Pancreas (tissue), 10 donors: ENCODE results near the gene SPRED1. TPM values are rescaled to one million over a fixed set of nuclear protein-coding genes. Genes with fewer than 3 reads are reported as not detected.
"Not testable (repeated sequence)": the region's sequence is repeated elsewhere in the genome, so short reads cannot be mapped to it uniquely, and the experiment has no call there.

Experiments used
- ATAC-seq, 4 donors: fragments of 200-7000 bp; cut with Tn5 transposase; one replicate each; pipeline versions ENCODE4 v1.8.0 to v1.9.1; 2020; ENCODE audit warnings: mild to moderate bottlenecking in 4 of 4, moderate library complexity in 4 of 4
- DNase-seq, 6 donors: peaks; one replicate each; pipeline ENCODE4 v3.0.0-alpha.2; 2020
- FAIRE-seq: peaks from 2 replicates; lab custom pipeline; 2012; peaks lifted over from hg19 to GRCh38; lab: Jason Lieb, UNC
- H3K27ac ChIP-seq, 4 donors: fragments of 200-600 bp; sonication (generic); 1 replicate in 3 of 4; 2 replicates in 1 of 4; pipeline versions ENCODE4 v1.5.0 to v1.8.0; 2020
- H3K27me3 ChIP-seq, 4 donors: fragments of 200-600 bp; one replicate each; pipeline ENCODE4 v1.8.0; 2021
- H3K36me3 ChIP-seq, 3 donors: fragments of 200-600 bp; sonication (generic) in 1 of 3; one replicate each; pipeline versions ENCODE4 v1.5.0 to v1.8.0; 2020 to 2021
- H3K4me1 ChIP-seq, 3 donors: fragments of 200-600 bp; one replicate each; pipeline ENCODE4 v1.8.0; 2021
- H3K4me3 ChIP-seq, 4 donors: fragments of 200-600 bp; sonication (generic) in 2 of 4; one replicate each; pipeline versions ENCODE4 v1.5.0 to v1.8.0; 2020 to 2021
- H3K9me3 ChIP-seq, 4 donors: fragments of 200-600 bp; one replicate each; pipeline ENCODE4 v1.8.0; 2021
- CTCF ChIP-seq, 4 donors: fragments of 200-600 bp; sonication (generic) in 3 of 4; IDR thresholded peaks; one replicate each; pipeline versions ENCODE4 v1.5.0 to v1.8.0; 2021; ENCODE audit warnings: antibody characterized with exemption in 4 of 4
- WGBS, 2 donors: extraction: QIAGEN DNeasy Blood & Tissue Kit; methylation state at CpG; one replicate each; pipeline ENCODE4 v1.1.7; 2013; 5-methylcytosine and 5-hydroxymethylcytosine counted together
- intact Hi-C, 3 donors: fragments of 100-400 bp; cut with DNase I; formaldehyde crosslinking; loops; one replicate each; pipeline versions ENCODE4 v1.11.1 to v1.14.2; 2022
- polyA plus RNA-seq, 2 donors: library from polyadenylated mRNA; stranded (reverse); fragments of 200-250 nt; gene quantifications; one replicate each; pipeline ENCODE4 v1.2.3, GENCODE V29; 2013
- total RNA-seq, 6 donors: library from RNA; stranded (reverse); fragmentation: NEBNext Ultra II Directional in 4 of 6; extraction: Animal tissue kit (Norgen Biotek cat#: 25700) in 4 of 6; gene quantifications; one replicate each; pipeline versions ENCODE4 v1.2.1 to v1.2.4, GENCODE V29; 2021 to 2023
- donor health status: healthy with polysubstance abuse.
- donor health status: DM: no; HTN: no; CAD: no; lungs with moderate emphysema.
- donor health status: DM: no; HTN: no; CAD: no.
- donor health status: control.
- donor health status: control.
- donor health status: Bipolar disorder and iron deficiency.
- donor health status: DM: yes; HTN: yes; CAD: no.
- donor health status: DM: no; HTN: no; CAD: no.
- donor health status: DM: no; HTN: no; CAD: no.
- donor health status: DM: yes; HTN: yes; CAD: no.

The SPRED1 gene
- total and polyA plus RNA-seq, 8 donors = 2.5 to 19.2 (median 6.5) TPM

- H3K36me3 ChIP-seq = no peaks in the 10 kb centered on the region
- ATAC-seq (no peak), FAIRE-seq (no peak), DNase-seq (no peak)
- WGBS, 2 donors = 93 to 95% methylated on average over 1 of the region's 1 CpG
- H3K9me3 ChIP-seq = no peaks in the 10 kb centered on the region
- H3K4me3 ChIP-seq = no peak overlapping the region
- intact Hi-C loops = no loop called here
- peaks cover 0 to 6% (median 0%) of the 10 kb centered on the region in 3 donors for H3K4me1 ChIP-seq
- H3K27me3 ChIP-seq = no peaks in the 10 kb centered on the region
- no peak for TF ChIP-seq CTCF (IDR thresholded peaks at IDR 0.05)
- H3K27ac ChIP-seq = no peak overlapping the region
Measured at GRCh38 chr15:38228618-38229017, 24.0 kb upstream of the SPRED1 start.

- DNase-seq (no peak), FAIRE-seq (no peak), ATAC-seq (no peak)
- WGBS, 2 donors = 86 to 90% methylated on average over 3 of the region's 3 CpGs
- intact Hi-C loops = no loop called here
- H3K4me3 ChIP-seq = no peak overlapping the region
- no peaks in the 10 kb centered on the region for H3K36me3 ChIP-seq
- no peaks in the 10 kb centered on the region for H3K27me3 ChIP-seq
- H3K4me1 ChIP-seq = peaks cover 0 to 6% (median 0%) of the 10 kb centered on the region in 3 donors
- H3K27ac ChIP-seq = no peak overlapping the region
- TF ChIP-seq CTCF (IDR thresholded peaks at IDR 0.05) = no peak
- no peaks in the 10 kb centered on the region for H3K9me3 ChIP-seq
Measured at GRCh38 chr15:38229705-38230310, 22.8 kb upstream of the SPRED1 start.

GRCh38 chr15:38231436-38231835 is 21.2 kb upstream of the SPRED1 start:
- H3K4me3 ChIP-seq = no peak overlapping the region
- no peak for TF ChIP-seq CTCF (IDR thresholded peaks at IDR 0.05)
- no peak overlapping the region for H3K27ac ChIP-seq
- H3K36me3 ChIP-seq = no peaks in the 10 kb centered on the region
- DNase-seq = no peak
- WGBS, 2 donors = 90 to 94% methylated on average over 5 of the region's 5 CpGs
- intact Hi-C loops = no loop called here
- peaks cover 0 to under 1% (median 0%) of the 10 kb centered on the region in 4 donors for H3K27me3 ChIP-seq
- no peak for FAIRE-seq
- H3K4me1 ChIP-seq = peaks cover 0 to under 1% (median 0%) of the 10 kb centered on the region in 3 donors
- H3K9me3 ChIP-seq = no peaks in the 10 kb centered on the region
- no peak for ATAC-seq

GRCh38 chr15:38237021-38237420 is 15.6 kb upstream of the SPRED1 start:
- not testable (repeated sequence) for H3K36me3 ChIP-seq, ATAC-seq
- 88 to 95% methylated on average over 9 of the region's 9 CpGs for WGBS, 2 donors

GRCh38 chr15:38238311-38238710 is 14.3 kb upstream of the SPRED1 start:
- no peak overlapping the region for H3K4me3 ChIP-seq
- H3K4me1 ChIP-seq = no peaks in the 10 kb centered on the region
- H3K27ac ChIP-seq = no peak overlapping the region
- H3K27me3 ChIP-seq = peaks cover 0 to 3% (median 0%) of the 10 kb centered on the region in 4 donors
- WGBS, 2 donors = 94 to 98% methylated on average over 2 of the region's 2 CpGs
- intact Hi-C loops = no loop called here
- DNase-seq = no peak
- TF ChIP-seq CTCF (IDR thresholded peaks at IDR 0.05) = no peak
- no peaks in the 10 kb centered on the region for H3K9me3 ChIP-seq
- ATAC-seq = no peak
- no peaks in the 10 kb centered on the region for H3K36me3 ChIP-seq
- FAIRE-seq = no peak

More at GRCh38 chr15:38237021-38237420, 15.6 kb upstream of the SPRED1 start:
- DNase-seq, intact Hi-C loops, FAIRE-seq, H3K4me1 ChIP-seq, H3K27me3 ChIP-seq, H3K9me3 ChIP-seq, H3K4me3 ChIP-seq, H3K27ac ChIP-seq: not testable (repeated sequence)
